ENCODE measurements around the gene FTHL17.

GRCh38 chrX:31053621-31054020 lies 18.2 kb downstream of the FTHL17 start:
- TF ChIP-seq RAD21 (conservative IDR thresholded peaks at IDR 0.05 in 1 of 2, IDR thresholded peaks at IDR 0.05 in 1 of 2) (no peak), POLR2A (IDR thresholded peaks at IDR 0.05; ENCODE audit: low read length) (no peak), TFCP2L1 (CRISPR knock-in tag; IDR thresholded peaks at IDR 0.05) (no peak), HEYL (CRISPR knock-in tag; IDR thresholded peaks at IDR 0.05) (no peak), CEBPB (IDR thresholded peaks at IDR 0.05) (no peak), ESRRA (IDR thresholded peaks at IDR 0.05; ENCODE audit: borderline replicate concordance, low read length) (no peak), EP300 (IDR thresholded peaks at IDR 0.05) (no peak), CBX8 (IDR thresholded peaks at IDR 0.05) (no peak), RCOR1 (IDR thresholded peaks at IDR 0.05; ENCODE audit: low read depth, low read length) (no peak), EHMT2 (IDR thresholded peaks at IDR 0.05; ENCODE audit: low read depth) (no peak), SREBF2 (IDR thresholded peaks at IDR 0.05) (no peak), PHF8 (IDR thresholded peaks at IDR 0.05; ENCODE audit: borderline replicate concordance, low read depth) (no peak), MAZ (IDR thresholded peaks at IDR 0.05; ENCODE audit: borderline replicate concordance, low read depth, low read length) (no peak)
- TF ChIP-seq, protein P1, sequence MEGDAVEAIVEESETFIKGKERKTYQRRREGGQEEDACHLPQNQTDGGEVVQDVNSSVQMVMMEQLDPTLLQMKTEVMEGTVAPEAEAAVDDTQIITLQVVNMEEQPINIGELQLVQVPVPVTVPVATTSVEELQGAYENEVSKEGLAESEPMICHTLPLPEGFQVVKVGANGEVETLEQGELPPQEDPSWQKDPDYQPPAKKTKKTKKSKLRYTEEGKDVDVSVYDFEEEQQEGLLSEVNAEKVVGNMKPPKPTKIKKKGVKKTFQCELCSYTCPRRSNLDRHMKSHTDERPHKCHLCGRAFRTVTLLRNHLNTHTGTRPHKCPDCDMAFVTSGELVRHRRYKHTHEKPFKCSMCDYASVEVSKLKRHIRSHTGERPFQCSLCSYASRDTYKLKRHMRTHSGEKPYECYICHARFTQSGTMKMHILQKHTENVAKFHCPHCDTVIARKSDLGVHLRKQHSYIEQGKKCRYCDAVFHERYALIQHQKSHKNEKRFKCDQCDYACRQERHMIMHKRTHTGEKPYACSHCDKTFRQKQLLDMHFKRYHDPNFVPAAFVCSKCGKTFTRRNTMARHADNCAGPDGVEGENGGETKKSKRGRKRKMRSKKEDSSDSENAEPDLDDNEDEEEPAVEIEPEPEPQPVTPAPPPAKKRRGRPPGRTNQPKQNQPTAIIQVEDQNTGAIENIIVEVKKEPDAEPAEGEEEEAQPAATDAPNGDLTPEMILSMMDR (IDR thresholded peaks at IDR 0.05), result no peak
